ENCODE results near the gene MYO18B. TPM values are rescaled to one million over a fixed set of nuclear protein-coding genes. Genes with fewer than 3 reads are reported as not detected.

The MYO18B gene
- total RNA-seq, 2 donors from 2014 or later: 0.43 to 1.0 TPM

- H3K27ac Mint-ChIP-seq: no peak overlapping the region
- H3K4me3 Mint-ChIP-seq: no peak overlapping the region
- no peaks in the 10 kb centered on the region for H3K4me1 Mint-ChIP-seq (ENCODE audit: low read depth in 2 of 2)
- ATAC-seq (no peak), DNase-seq (ENCODE audit: low spot score) (no peak)
- H3K27me3 Mint-ChIP-seq: peaks cover 10 to 23% of the 10 kb centered on the region in 2 donors
- H3K9me3 Mint-ChIP-seq: no peaks in the 10 kb centered on the region
- no peaks in the 10 kb centered on the region for H3K36me3 Mint-ChIP-seq
These were observed 262.5 kb downstream of the MYO18B start for GRCh38 chr22:26004477-26004876.

- ATAC-seq (no peak), DNase-seq (ENCODE audit: low spot score) (no peak)
- H3K9me3 Mint-ChIP-seq: no peaks in the 10 kb centered on the region
- no peaks in the 10 kb centered on the region for H3K4me1 Mint-ChIP-seq (ENCODE audit: low read depth in 2 of 2)
- H3K27ac Mint-ChIP-seq: no peak overlapping the region
- H3K36me3 Mint-ChIP-seq: no peaks in the 10 kb centered on the region
- no peak overlapping the region for H3K4me3 Mint-ChIP-seq
- H3K27me3 Mint-ChIP-seq: peaks cover 15 to 20% of the 10 kb centered on the region in 2 donors
These were observed 266.6 kb downstream of the MYO18B start for GRCh38 chr22:26008587-26008986.

GRCh38 chr22:26016916-26017315 is 274.9 kb downstream of the MYO18B start:
- H3K36me3 Mint-ChIP-seq: no peaks in the 10 kb centered on the region
- H3K27me3 Mint-ChIP-seq: peaks cover 23 to 39% of the 10 kb centered on the region in 2 donors
- H3K4me3 Mint-ChIP-seq: no peak overlapping the region
- no peaks in the 10 kb centered on the region for H3K4me1 Mint-ChIP-seq (ENCODE audit: low read depth in 2 of 2)
- H3K27ac Mint-ChIP-seq: no peak overlapping the region
- ATAC-seq: no peak
- DNase-seq (ENCODE audit: low spot score): no peak
- peaks cover 11% of the 10 kb centered on the region for H3K9me3 Mint-ChIP-seq

GRCh38 chr22:26017932-26018331 is 275.9 kb downstream of the MYO18B start:
- no peaks in the 10 kb centered on the region for H3K4me1 Mint-ChIP-seq (ENCODE audit: low read depth in 2 of 2)
- H3K36me3 Mint-ChIP-seq: no peaks in the 10 kb centered on the region
- no peak overlapping the region for H3K4me3 Mint-ChIP-seq
- peaks cover 27 to 42% of the 10 kb centered on the region in 2 donors for H3K27me3 Mint-ChIP-seq
- H3K27ac Mint-ChIP-seq: no peak overlapping the region
- no peak for ATAC-seq
- H3K9me3 Mint-ChIP-seq: peaks cover 11% of the 10 kb centered on the region
- DNase-seq (ENCODE audit: low spot score): no peak

GRCh38 chr22:26019596-26019995 is 277.6 kb downstream of the MYO18B start:
- Mint-ChIP-seq H3K27me3 (peaks cover 30 to 38% of the 10 kb centered on the region in 2 donors), H3K4me1 (ENCODE audit: low read depth in 2 of 2) (no peaks in the 10 kb centered on the region), H3K4me3 (no peak overlapping the region), H3K27ac (no peak overlapping the region), H3K36me3 (no peaks in the 10 kb centered on the region), H3K9me3 (peaks cover 11% of the 10 kb centered on the region)
- no peak for DNase-seq (ENCODE audit: low spot score)
- no peak for ATAC-seq

GRCh38 chr22:26021516-26021915 is 279.5 kb downstream of the MYO18B start:
- Mint-ChIP-seq H3K9me3 (peaks cover 4% of the 10 kb centered on the region), H3K27ac (no peak overlapping the region), H3K4me1 (ENCODE audit: low read depth in 2 of 2) (no peaks in the 10 kb centered on the region), H3K27me3 (peaks cover 20 to 29% of the 10 kb centered on the region in 2 donors), H3K4me3 (no peak overlapping the region), H3K36me3 (no peaks in the 10 kb centered on the region)
- DNase-seq (ENCODE audit: low spot score): no peak
- no peak for ATAC-seq

- DNase-seq (ENCODE audit: low spot score) (no peak), ATAC-seq (no peak)
- peaks cover 14 to 21% of the 10 kb centered on the region in 2 donors for H3K27me3 Mint-ChIP-seq
- no peak overlapping the region for H3K27ac Mint-ChIP-seq
- H3K4me1 Mint-ChIP-seq (ENCODE audit: low read depth in 2 of 2): no peaks in the 10 kb centered on the region
- no peaks in the 10 kb centered on the region for H3K9me3 Mint-ChIP-seq
- no peaks in the 10 kb centered on the region for H3K36me3 Mint-ChIP-seq
- no peak overlapping the region for H3K4me3 Mint-ChIP-seq
These were observed 281.3 kb downstream of the MYO18B start for GRCh38 chr22:26023104-26023775.

- Mint-ChIP-seq H3K4me3 (no peak overlapping the region), H3K27me3 (peaks cover 6 to 8% of the 10 kb centered on the region in 2 donors), H3K4me1 (ENCODE audit: low read depth in 2 of 2) (no peaks in the 10 kb centered on the region), H3K27ac (no peak overlapping the region), H3K9me3 (no peaks in the 10 kb centered on the region), H3K36me3 (no peaks in the 10 kb centered on the region)
- DNase-seq (ENCODE audit: low spot score) (no peak), ATAC-seq (no peak)
These were observed 283.6 kb downstream of the MYO18B start for GRCh38 chr22:26025626-26026025.

- DNase-seq (ENCODE audit: low spot score) (no peak), ATAC-seq (no peak)
- Mint-ChIP-seq H3K27ac (no peak overlapping the region), H3K9me3 (no peaks in the 10 kb centered on the region), H3K36me3 (no peaks in the 10 kb centered on the region), H3K4me1 (ENCODE audit: low read depth in 2 of 2) (no peaks in the 10 kb centered on the region), H3K27me3 (peaks cover 4 to 8% of the 10 kb centered on the region in 2 donors), H3K4me3 (no peak overlapping the region)
These were observed 285.4 kb downstream of the MYO18B start for GRCh38 chr22:26027341-26027740.

- ATAC-seq: no peak
- DNase-seq (ENCODE audit: low spot score): no peak
- H3K27me3 Mint-ChIP-seq: no peaks in the 10 kb centered on the region
- no peaks in the 10 kb centered on the region for H3K9me3 Mint-ChIP-seq
- H3K4me3 Mint-ChIP-seq: no peak overlapping the region
- H3K4me1 Mint-ChIP-seq (ENCODE audit: low read depth in 2 of 2): no peaks in the 10 kb centered on the region
- H3K36me3 Mint-ChIP-seq: no peaks in the 10 kb centered on the region
- H3K27ac Mint-ChIP-seq: no peak overlapping the region
These were observed 289.7 kb downstream of the MYO18B start for GRCh38 chr22:26031641-26032040.

- Mint-ChIP-seq H3K27ac (no peak overlapping the region), H3K4me3 (no peak overlapping the region), H3K36me3 (no peaks in the 10 kb centered on the region), H3K27me3 (no peaks in the 10 kb centered on the region), H3K9me3 (no peaks in the 10 kb centered on the region), H3K4me1 (ENCODE audit: low read depth in 2 of 2) (no peaks in the 10 kb centered on the region)
- DNase-seq (ENCODE audit: low spot score) (no peak), ATAC-seq (no peak)
These were observed 291.1 kb downstream of the MYO18B start for GRCh38 chr22:26033071-26033470.

- Mint-ChIP-seq H3K27me3 (no peaks in the 10 kb centered on the region), H3K4me1 (ENCODE audit: low read depth in 2 of 2) (no peaks in the 10 kb centered on the region), H3K27ac (no peak overlapping the region), H3K36me3 (no peaks in the 10 kb centered on the region), H3K4me3 (no peak overlapping the region), H3K9me3 (no peaks in the 10 kb centered on the region)
- ATAC-seq: no peak
- DNase-seq (ENCODE audit: low spot score): no peak
These were observed 291.6 kb downstream of the MYO18B start for GRCh38 chr22:26033586-26033985.

GRCh38 chr22:26035523-26035922 is 293.5 kb downstream of the MYO18B start:
- H3K4me1 Mint-ChIP-seq (ENCODE audit: low read depth in 2 of 2): no peaks in the 10 kb centered on the region
- DNase-seq (ENCODE audit: low spot score): no peak
- ATAC-seq: no peak
- no peak overlapping the region for H3K4me3 Mint-ChIP-seq
- H3K9me3 Mint-ChIP-seq: no peaks in the 10 kb centered on the region
- no peaks in the 10 kb centered on the region for H3K36me3 Mint-ChIP-seq
- no peak overlapping the region for H3K27ac Mint-ChIP-seq
- H3K27me3 Mint-ChIP-seq: peaks cover 4 to 6% of the 10 kb centered on the region in 2 donors

GRCh38 chr22:26038365-26038764 is 296.4 kb downstream of the MYO18B start:
- Mint-ChIP-seq H3K9me3 (no peaks in the 10 kb centered on the region), H3K4me3 (no peak overlapping the region), H3K27me3 (peaks cover 5 to 18% of the 10 kb centered on the region in 2 donors), H3K36me3 (no peaks in the 10 kb centered on the region), H3K4me1 (ENCODE audit: low read depth in 2 of 2) (no peaks in the 10 kb centered on the region), H3K27ac (no peak overlapping the region)
- ATAC-seq: no peak
- no peak for DNase-seq (ENCODE audit: low spot score)

GRCh38 chr22:26041931-26042330 is 299.9 kb downstream of the MYO18B start:
- ATAC-seq (no peak), DNase-seq (ENCODE audit: low spot score) (no peak)
- Mint-ChIP-seq H3K36me3 (no peaks in the 10 kb centered on the region), H3K27me3 (peaks cover 17 to 31% of the 10 kb centered on the region in 2 donors), H3K4me3 (no peak overlapping the region), H3K9me3 (peaks cover 3% of the 10 kb centered on the region), H3K27ac (no peak overlapping the region), H3K4me1 (ENCODE audit: low read depth in 2 of 2) (no peaks in the 10 kb centered on the region)
